Ovary (tissue), 9 donors: ENCODE measurements around the gene TNFRSF21. TPM values are rescaled to one million over a fixed set of nuclear protein-coding genes. Genes with fewer than 3 reads are reported as not detected.

Experiments used
- DNase-seq, 5 donors: peaks; one replicate each; pipeline ENCODE4 v3.0.0-alpha.2; 2019 to 2020
- H3K27ac ChIP-seq, 2 donors: fragments of 200-600 bp; one replicate each; pipeline versions ENCODE4 v1.5.1 to v1.8.0; 2019 to 2022
- H3K27me3 ChIP-seq: fragments of 200-600 bp; one replicate; pipeline ENCODE4 v1.8.0; 2022
- H3K36me3 ChIP-seq: fragments of 200-600 bp; sonication (generic); one replicate; pipeline ENCODE4 v1.5.1; 2019
- H3K4me1 ChIP-seq: one replicate; pipeline ENCODE4 v1.8.1; 2013; ENCODE audit warnings: mild to moderate bottlenecking, moderate library complexity; ENCODE audit not compliant: insufficient read depth
- H3K4me3 ChIP-seq: fragments of 200-600 bp; sonication (generic); one replicate; pipeline ENCODE4 v1.5.1; 2017
- H3K9me3 ChIP-seq, 2 donors: fragments of 200-600 bp in 1 of 2; sonication (generic) in 1 of 2; one replicate each; pipeline versions ENCODE4 v1.5.1 to v1.8.1; 2013 to 2019; ENCODE audit warnings: mild to moderate bottlenecking in 1 of 2, moderate library complexity in 1 of 2
- CTCF ChIP-seq, 3 donors: fragments of 450-650 bp in 2 of 3; fragments of 200-600 bp in 1 of 3; IDR thresholded peaks; one replicate each; pipeline versions ENCODE4 v1.5.1 to v1.8.0; 2016 to 2022; ENCODE audit warnings: antibody characterized with exemption in 3 of 3, mild to moderate bottlenecking in 1 of 3
- EP300 ChIP-seq: sonication (generic); formaldehyde crosslinking; IDR thresholded peaks from one replicate; pipeline ENCODE4 v1.6.1; 2017; ENCODE audit warnings: antibody characterized with exemption
- POLR2A ChIP-seq: fragments of 450-650 bp; IDR thresholded peaks from one replicate; pipeline ENCODE4 v1.6.1; 2017; ENCODE audit warnings: antibody characterized with exemption, mild to moderate bottlenecking, moderate library complexity
- WGBS, 3 donors: extraction: QIAGEN DNeasy Blood & Tissue Kit in 1 of 3; methylation state at CpG; one replicate each; pipeline versions ENCODE4 v1.1.5 to v1.1.7; 2013 to 2017; 5-methylcytosine and 5-hydroxymethylcytosine counted together
- intact Hi-C, 4 donors: fragments of 100-400 bp; cut with DNase I; formaldehyde crosslinking; loops; one replicate each; pipeline versions ENCODE4 v1.11.0 to v1.15.1; 2022 to 2023
- polyA plus RNA-seq, 2 donors: library from polyadenylated mRNA; stranded (reverse); fragments of 200-250 nt in 1 of 2; fragments of 350-450 nt in 1 of 2; fragmentation: Illumina TruSeq in 1 of 2; extraction: RNeasy Lipid Tissue Mini Kit (QIAGEN cat#74804) in 1 of 2; gene quantifications; one replicate each; pipeline ENCODE4 v1.2.3, GENCODE V29; 2013 to 2014
- total RNA-seq, 7 donors: library from RNA; depleted of rRNA in 2 of 7; stranded (reverse); fragments of >200 nt in 2 of 7; fragmentation: NEBNext Ultra II Directional in 3 of 7; extraction: Animal tissue kit (Norgen Biotek cat#: 25700) in 3 of 7; gene quantifications; one replicate each; pipeline versions ENCODE4 v1.1.0 to v1.2.4, GENCODE V29; 2016 to 2023
- donor health status: DM: no; HTN: no; CAD: no; lungs with moderate emphysema.
- donor health status: DM: no; HTN: no; CAD: no.
- donor health status: Bipolar disorder and iron deficiency.
- donor health status: DM: yes; HTN: yes; CAD: no.
- donor health status: DM: no; HTN: no; CAD: no.
- donor health status: DM: yes; HTN: yes; CAD: no.

TNFRSF21 gene
- total and polyA plus RNA-seq, 9 donors = 4.9 to 18.3 (median 13.5) TPM

DNA sequence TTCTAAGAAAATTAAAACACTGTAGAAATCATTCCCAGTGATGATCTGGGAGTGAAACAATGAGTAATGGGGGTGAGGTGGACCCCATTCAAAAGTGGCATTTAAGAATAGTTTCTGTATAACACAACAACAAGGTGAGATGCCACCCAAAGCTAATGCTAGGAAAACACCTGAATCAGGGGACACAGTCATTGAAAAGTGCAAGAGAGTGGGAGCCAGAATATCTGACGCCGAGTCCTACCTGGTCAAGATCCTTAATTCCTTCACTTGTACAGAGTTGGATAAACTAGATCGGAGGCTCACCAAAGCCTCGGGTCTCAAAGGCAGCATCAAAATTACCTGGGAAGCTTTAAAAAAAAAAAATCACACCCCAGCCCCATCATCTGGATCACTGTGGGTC, 17.7 kb downstream of the TNFRSF21 start:
- no peaks in the 10 kb centered on the region for H3K9me3 ChIP-seq

DNA sequence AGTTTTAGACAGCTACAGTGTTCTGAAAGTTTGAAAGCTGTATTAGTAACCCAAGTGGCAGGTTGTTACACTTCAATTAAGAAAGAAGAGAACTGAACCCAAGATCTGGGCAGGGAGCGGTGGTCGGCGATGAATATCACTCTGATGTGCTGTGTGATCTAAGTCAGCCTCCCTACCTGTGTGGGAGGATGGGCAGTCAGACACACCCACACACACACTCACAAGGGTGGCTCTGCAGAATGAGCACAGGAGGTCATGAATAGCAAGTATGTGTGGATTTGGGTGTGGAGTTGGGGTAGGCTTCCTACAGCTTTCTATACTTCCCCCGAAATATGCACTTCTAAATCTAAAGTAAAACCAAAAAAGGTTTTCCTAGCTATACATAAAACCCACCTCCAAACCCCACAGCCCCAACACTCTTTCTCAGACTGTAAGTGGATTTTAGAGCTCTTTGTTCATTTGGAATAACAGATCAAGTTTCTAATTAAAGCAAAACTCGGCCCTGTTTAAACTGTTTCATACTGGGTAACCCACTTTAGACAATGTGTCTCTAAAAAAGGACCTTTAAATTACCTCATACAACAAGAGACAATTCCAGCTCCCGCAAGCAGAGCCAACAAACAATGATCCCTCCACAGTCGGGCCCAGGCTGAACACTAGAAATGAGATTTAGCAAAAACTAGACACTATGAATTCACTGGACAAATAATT, 19.4 kb downstream of the TNFRSF21 start:
- TF ChIP-seq EP300 (no peak), CTCF (IDR thresholded peaks at IDR 0.05) (no peak), POLR2A (no peak)
- Histone ChIP-seq H3K36me3 (no peaks in the 10 kb centered on the region), H3K27me3 (no peaks in the 10 kb centered on the region), H3K9me3 (no peaks in the 10 kb centered on the region), H3K4me3 (no peak overlapping the region), H3K27ac (no peak overlapping the region), H3K4me1 (no peaks in the 10 kb centered on the region)
- intact Hi-C loops = no loop called here
- DNase-seq = no peak
- 94 to 97% (median 96%) methylated on average over 7 of the region's 7 CpGs for WGBS, 3 donors

More for the DNA sequence above, 17.7 kb downstream of the TNFRSF21 start:
- DNase-seq = no peak
- intact Hi-C loops = no loop called here
- Histone ChIP-seq H3K27ac (no peak overlapping the region), H3K36me3 (no peaks in the 10 kb centered on the region), H3K27me3 (no peaks in the 10 kb centered on the region), H3K4me1 (no peaks in the 10 kb centered on the region), H3K4me3 (no peak overlapping the region)
- TF ChIP-seq CTCF (IDR thresholded peaks at IDR 0.05) = no peak
- no peak for TF ChIP-seq EP300
- no peak for TF ChIP-seq POLR2A
- WGBS, 3 donors = 96 to 99% (median 97%) methylated on average over 4 of the region's 4 CpGs

DNA sequence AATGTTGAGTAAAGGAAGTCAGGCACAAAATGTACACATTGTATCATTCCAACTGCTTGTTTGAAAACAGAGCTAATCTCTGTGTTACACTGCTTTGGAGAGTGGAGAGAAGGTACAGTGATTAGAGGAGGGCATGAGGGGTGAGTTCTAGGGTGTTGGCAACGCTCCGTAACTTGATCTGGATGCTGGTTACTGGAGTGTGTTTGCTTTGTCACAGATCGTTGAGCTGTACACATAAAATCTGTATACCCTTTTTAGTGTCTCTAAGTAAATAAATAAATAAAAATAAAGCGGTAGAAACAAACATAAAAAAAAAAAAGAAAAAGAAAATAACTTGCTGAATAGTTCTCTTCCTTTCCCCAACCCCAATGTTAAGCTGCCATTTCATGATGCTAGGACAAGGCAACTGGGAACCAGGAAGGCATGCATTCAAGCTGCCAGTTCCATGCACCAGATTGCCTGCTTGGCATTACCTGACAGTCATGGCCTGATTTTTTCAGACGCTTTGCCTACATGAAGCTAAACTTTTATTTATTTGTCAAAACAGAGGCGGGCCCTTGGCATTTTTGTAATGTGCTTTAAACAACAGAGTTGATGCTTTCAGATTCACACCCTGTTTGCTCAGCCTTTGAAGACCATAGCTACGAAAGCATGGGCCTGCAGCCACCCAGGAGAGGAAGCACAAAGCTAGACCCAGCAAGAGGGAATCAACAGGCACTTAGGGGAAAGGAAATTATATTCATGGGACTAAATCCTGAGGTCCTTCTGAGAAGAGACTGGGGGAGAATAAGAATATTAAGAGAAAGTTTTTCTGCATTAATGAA, 21.2 kb downstream of the TNFRSF21 start:
- Histone ChIP-seq H3K36me3 (no peaks in the 10 kb centered on the region), H3K27me3 (no peaks in the 10 kb centered on the region), H3K4me1 (no peaks in the 10 kb centered on the region), H3K9me3 (no peaks in the 10 kb centered on the region), H3K4me3 (no peak overlapping the region), H3K27ac (no peak overlapping the region)
- WGBS, 3 donors = 82 to 87% (median 82%) methylated on average over 7 of the region's 7 CpGs
- DNase-seq = no peak
- intact Hi-C loops = no loop called here
- TF ChIP-seq POLR2A = no peak
- TF ChIP-seq EP300 = no peak
- TF ChIP-seq CTCF (IDR thresholded peaks at IDR 0.05) = no peak

DNA sequence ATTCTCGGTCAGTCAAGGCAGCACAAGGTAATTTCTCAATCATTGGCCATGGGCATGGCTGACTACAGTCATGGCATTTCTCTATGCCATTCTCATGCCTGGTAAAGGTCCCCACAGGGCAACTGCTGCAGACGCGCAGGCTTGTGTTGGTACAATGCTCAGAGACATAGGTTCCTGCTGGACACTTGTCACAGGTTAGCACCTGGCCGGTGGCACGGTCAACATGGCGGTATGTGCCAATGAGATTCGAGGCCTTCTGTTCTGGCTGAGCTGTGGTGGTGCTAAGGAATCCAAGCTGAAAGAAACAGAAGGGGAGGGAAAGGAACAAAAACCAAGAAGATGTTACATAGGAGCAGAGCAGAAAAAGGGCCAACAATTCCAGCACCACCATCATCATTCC, 23.4 kb downstream of the TNFRSF21 start:
- DNase-seq = no peak
- Histone ChIP-seq H3K27ac (no peak overlapping the region), H3K27me3 (no peaks in the 10 kb centered on the region), H3K4me3 (no peak overlapping the region), H3K9me3 (no peaks in the 10 kb centered on the region), H3K4me1 (no peaks in the 10 kb centered on the region), H3K36me3 (no peaks in the 10 kb centered on the region)
- intact Hi-C loops = no loop called here
- WGBS, 3 donors = 98 to 100% (median 98%) methylated on average over 6 to 7 of the region's 7 CpGs
- TF ChIP-seq CTCF (IDR thresholded peaks at IDR 0.05) (no peak), EP300 (no peak), POLR2A (no peak)
